ENCODE data around the gene TPCN1. TPM values are rescaled to one million over a fixed set of nuclear protein-coding genes. Genes with fewer than 3 reads are reported as not detected.

TPCN1 gene
- total RNA-seq, 1 experiment from 2014 or later, result 29.7 TPM

DNA sequence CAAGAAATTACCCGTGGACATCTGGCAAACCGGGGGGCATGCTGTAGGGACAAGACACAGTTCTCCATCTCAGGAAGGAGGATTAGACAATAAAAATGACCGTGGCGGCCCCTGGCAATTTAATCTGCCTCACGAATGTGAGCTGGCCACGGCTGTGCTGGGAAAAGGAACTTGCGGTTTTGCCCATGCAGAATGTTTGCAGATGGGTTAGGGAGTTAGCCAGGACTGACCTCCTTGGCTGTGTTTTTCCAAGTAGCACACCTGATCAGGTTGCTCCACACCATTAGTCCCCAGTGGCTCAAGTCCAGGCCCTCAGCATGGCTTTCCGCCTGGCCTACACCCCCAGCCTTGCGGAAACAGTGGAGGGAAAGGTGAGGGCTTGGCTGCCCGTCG lies 20.8 kb downstream of the TPCN1 start:
- ChIA-PET RAD21 (ENCODE audit: low non-redundant PET in 1 of 2, low total read pairs in 2 of 2, uncharacterized antibody in 2 of 2, unreplicated experiment in 2 of 2) (no interaction called here), CTCF (no interaction called here), POLR2A (no interaction called here)
- Histone ChIP-seq H3K36me3 (ENCODE audit: control insufficient read depth in 1 of 2, insufficient read depth in 2 of 2, low read length in 2 of 2) (no peaks in the 10 kb centered on the region), H3K27ac (ENCODE audit: low read depth, low read length) (no peak overlapping the region), H3K4me2 (ENCODE audit: low read length) (no peak overlapping the region), H3K4me1 (ENCODE audit: control insufficient read depth in 1 of 2, insufficient read depth in 2 of 2, low read length in 2 of 2) (peaks cover 19 to 32% of the 10 kb centered on the region in 2 experiments), H3K27me3 (ENCODE audit: insufficient read depth, low read length) (no peaks in the 10 kb centered on the region), H3K9me3 (ENCODE audit: control insufficient read depth in 1 of 2, insufficient read depth in 1 of 2, low read depth in 1 of 2, low read length in 2 of 2) (no peaks in the 10 kb centered on the region), H3K9me2 (ENCODE audit: insufficient read depth) (no peaks in the 10 kb centered on the region), H3K4me3 (replicated peaks in 1 of 2; ENCODE audit: low read depth in 1 of 2, low read length in 2 of 2) (no peak overlapping the region), H4K20me1 (ENCODE audit: insufficient read depth) (no peaks in the 10 kb centered on the region), H2AFZ (ENCODE audit: low read depth, low read length, poor library complexity, severe bottlenecking) (no peak overlapping the region), H3K79me2 (ENCODE audit: insufficient read depth, low read length) (no peaks in the 10 kb centered on the region), H3K9ac (ENCODE audit: low read length) (no peak overlapping the region)
- intact Hi-C loops (cut with micrococcal nuclease), result no loop called here
- no peak for DNase-seq (ENCODE audit: low read depth, low spot score)
- BruUV-seq (replicated peaks), result no TSS peak
- TF ChIP-seq, protein P1, sequence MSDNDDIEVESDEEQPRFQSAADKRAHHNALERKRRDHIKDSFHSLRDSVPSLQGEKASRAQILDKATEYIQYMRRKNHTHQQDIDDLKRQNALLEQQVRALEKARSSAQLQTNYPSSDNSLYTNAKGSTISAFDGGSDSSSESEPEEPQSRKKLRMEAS (IDR thresholded peaks at IDR 0.05), result no peak
- TF ChIP-seq YY1 (IDR thresholded peaks at IDR 0.05; ENCODE audit: extremely low read depth, insufficient replicate concordance, low read depth, low read length), result no peak
- TF ChIP-seq, protein P2, sequence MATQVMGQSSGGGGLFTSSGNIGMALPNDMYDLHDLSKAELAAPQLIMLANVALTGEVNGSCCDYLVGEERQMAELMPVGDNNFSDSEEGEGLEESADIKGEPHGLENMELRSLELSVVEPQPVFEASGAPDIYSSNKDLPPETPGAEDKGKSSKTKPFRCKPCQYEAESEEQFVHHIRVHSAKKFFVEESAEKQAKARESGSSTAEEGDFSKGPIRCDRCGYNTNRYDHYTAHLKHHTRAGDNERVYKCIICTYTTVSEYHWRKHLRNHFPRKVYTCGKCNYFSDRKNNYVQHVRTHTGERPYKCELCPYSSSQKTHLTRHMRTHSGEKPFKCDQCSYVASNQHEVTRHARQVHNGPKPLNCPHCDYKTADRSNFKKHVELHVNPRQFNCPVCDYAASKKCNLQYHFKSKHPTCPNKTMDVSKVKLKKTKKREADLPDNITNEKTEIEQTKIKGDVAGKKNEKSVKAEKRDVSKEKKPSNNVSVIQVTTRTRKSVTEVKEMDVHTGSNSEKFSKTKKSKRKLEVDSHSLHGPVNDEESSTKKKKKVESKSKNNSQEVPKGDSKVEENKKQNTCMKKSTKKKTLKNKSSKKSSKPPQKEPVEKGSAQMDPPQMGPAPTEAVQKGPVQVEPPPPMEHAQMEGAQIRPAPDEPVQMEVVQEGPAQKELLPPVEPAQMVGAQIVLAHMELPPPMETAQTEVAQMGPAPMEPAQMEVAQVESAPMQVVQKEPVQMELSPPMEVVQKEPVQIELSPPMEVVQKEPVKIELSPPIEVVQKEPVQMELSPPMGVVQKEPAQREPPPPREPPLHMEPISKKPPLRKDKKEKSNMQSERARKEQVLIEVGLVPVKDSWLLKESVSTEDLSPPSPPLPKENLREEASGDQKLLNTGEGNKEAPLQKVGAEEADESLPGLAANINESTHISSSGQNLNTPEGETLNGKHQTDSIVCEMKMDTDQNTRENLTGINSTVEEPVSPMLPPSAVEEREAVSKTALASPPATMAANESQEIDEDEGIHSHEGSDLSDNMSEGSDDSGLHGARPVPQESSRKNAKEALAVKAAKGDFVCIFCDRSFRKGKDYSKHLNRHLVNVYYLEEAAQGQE (IDR thresholded peaks at IDR 0.05; ENCODE audit: low read depth), result no peak
- no peak for TF ChIP-seq ZNF274 (IDR thresholded peaks at IDR 0.05; ENCODE audit: low read depth, low read length)
- TF ChIP-seq, protein P3, sequence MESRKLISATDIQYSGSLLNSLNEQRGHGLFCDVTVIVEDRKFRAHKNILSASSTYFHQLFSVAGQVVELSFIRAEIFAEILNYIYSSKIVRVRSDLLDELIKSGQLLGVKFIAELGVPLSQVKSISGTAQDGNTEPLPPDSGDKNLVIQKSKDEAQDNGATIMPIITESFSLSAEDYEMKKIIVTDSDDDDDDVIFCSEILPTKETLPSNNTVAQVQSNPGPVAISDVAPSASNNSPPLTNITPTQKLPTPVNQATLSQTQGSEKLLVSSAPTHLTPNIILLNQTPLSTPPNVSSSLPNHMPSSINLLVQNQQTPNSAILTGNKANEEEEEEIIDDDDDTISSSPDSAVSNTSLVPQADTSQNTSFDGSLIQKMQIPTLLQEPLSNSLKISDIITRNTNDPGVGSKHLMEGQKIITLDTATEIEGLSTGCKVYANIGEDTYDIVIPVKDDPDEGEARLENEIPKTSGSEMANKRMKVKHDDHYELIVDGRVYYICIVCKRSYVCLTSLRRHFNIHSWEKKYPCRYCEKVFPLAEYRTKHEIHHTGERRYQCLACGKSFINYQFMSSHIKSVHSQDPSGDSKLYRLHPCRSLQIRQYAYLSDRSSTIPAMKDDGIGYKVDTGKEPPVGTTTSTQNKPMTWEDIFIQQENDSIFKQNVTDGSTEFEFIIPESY (IDR thresholded peaks at IDR 0.05; ENCODE audit: extremely low read depth, insufficient replicate concordance, low read length), result no peak
- TF ChIP-seq, protein P4, sequence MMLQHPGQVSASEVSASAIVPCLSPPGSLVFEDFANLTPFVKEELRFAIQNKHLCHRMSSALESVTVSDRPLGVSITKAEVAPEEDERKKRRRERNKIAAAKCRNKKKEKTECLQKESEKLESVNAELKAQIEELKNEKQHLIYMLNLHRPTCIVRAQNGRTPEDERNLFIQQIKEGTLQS (IDR thresholded peaks at IDR 0.05), result no peak
- TF ChIP-seq JUND (IDR thresholded peaks at IDR 0.05), result no peak
- TF ChIP-seq ELF1 (IDR thresholded peaks at IDR 0.05; ENCODE audit: borderline replicate concordance, low read depth), result no peak
- no peak for TF ChIP-seq SP1 (IDR thresholded peaks at IDR 0.05; ENCODE audit: low read depth)
- TF ChIP-seq, protein P5, sequence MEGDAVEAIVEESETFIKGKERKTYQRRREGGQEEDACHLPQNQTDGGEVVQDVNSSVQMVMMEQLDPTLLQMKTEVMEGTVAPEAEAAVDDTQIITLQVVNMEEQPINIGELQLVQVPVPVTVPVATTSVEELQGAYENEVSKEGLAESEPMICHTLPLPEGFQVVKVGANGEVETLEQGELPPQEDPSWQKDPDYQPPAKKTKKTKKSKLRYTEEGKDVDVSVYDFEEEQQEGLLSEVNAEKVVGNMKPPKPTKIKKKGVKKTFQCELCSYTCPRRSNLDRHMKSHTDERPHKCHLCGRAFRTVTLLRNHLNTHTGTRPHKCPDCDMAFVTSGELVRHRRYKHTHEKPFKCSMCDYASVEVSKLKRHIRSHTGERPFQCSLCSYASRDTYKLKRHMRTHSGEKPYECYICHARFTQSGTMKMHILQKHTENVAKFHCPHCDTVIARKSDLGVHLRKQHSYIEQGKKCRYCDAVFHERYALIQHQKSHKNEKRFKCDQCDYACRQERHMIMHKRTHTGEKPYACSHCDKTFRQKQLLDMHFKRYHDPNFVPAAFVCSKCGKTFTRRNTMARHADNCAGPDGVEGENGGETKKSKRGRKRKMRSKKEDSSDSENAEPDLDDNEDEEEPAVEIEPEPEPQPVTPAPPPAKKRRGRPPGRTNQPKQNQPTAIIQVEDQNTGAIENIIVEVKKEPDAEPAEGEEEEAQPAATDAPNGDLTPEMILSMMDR (IDR thresholded peaks at IDR 0.05 in 2 of 3, conservative IDR thresholded peaks at IDR 0.05 in 1 of 3; ENCODE audit: borderline replicate concordance in 1 of 3, insufficient read depth in 1 of 3, low read depth in 2 of 3, low read length in 2 of 3), result no peak
- no peak for TF ChIP-seq ZFX (IDR thresholded peaks at IDR 0.05)
- no peak for TF ChIP-seq CEBPB (IDR thresholded peaks at IDR 0.05; ENCODE audit: low read depth)
- no peak for ATAC-seq

Measured in HCT116 (cell line).